GM12865 (cell line): ENCODE measurements around the gene TIGD6.

ENCODE experiments used
- DNase-seq: peaks from one replicate; pipeline ENCODE4 v3.0.0; 2010; ENCODE audit warnings: low read depth
- H3K4me3 ChIP-seq: 2 replicates; pipeline ENCODE4 v1.5.1; 2011; ENCODE audit warnings: mild to moderate bottlenecking, low read depth, low read length, control low read depth
- CTCF ChIP-seq: IDR thresholded peaks from 2 replicates; pipeline ENCODE4 v1.5.1; 2011; ENCODE audit warnings: low read length, control low read depth, low read depth, inconsistent platforms; ENCODE audit not compliant: insufficient read depth; ENCODE audit errors: missing control alignments

Gene TIGD6

GRCh38 chr5:150026682-150027172, 26.3 kb upstream of the TIGD6 start:
- H3K4me3 ChIP-seq = no peak overlapping the region
- no peak for DNase-seq
- TF ChIP-seq CTCF = no peak

GRCh38 chr5:150024346-150024984, 24.0 kb upstream of the TIGD6 start:
- TF ChIP-seq CTCF = no peak
- H3K4me3 ChIP-seq = no peak overlapping the region
- no peak for DNase-seq

GRCh38 chr5:150023136-150023535, 22.7 kb upstream of the TIGD6 start:
- no peak overlapping the region for H3K4me3 ChIP-seq
- no peak for TF ChIP-seq CTCF
- no peak for DNase-seq

GRCh38 chr5:150022681-150023080, 22.2 kb upstream of the TIGD6 start:
- DNase-seq = no peak
- no peak for TF ChIP-seq CTCF

GRCh38 chr5:150022158-150022531, 21.7 kb upstream of the TIGD6 start:
- no peak overlapping the region for H3K4me3 ChIP-seq
- DNase-seq = no peak

More at GRCh38 chr5:150022681-150023080, 22.2 kb upstream of the TIGD6 start:
- H3K4me3 ChIP-seq = no peak overlapping the region

GRCh38 chr5:150021491-150022157, 21.2 kb upstream of the TIGD6 start:
- no peak for DNase-seq
- TF ChIP-seq CTCF = no peak
- no peak overlapping the region for H3K4me3 ChIP-seq

More at GRCh38 chr5:150022158-150022531, 21.7 kb upstream of the TIGD6 start:
- TF ChIP-seq CTCF = no peak

- TF ChIP-seq CTCF = no peak
- DNase-seq = no peak
- H3K4me3 ChIP-seq = no peak overlapping the region
These were observed 19.8 kb upstream of the TIGD6 start for GRCh38 chr5:150020249-150020648.
